ENCODE data around the gene USP3.
A peak's percentile ranks its signal among the peaks of the same experiment; 100 is the strongest.
"Not testable (repeated sequence)": the region's sequence is repeated elsewhere in the genome, so short reads cannot be mapped to it uniquely, and the experiment has no call there.

USP3 gene

DNA sequence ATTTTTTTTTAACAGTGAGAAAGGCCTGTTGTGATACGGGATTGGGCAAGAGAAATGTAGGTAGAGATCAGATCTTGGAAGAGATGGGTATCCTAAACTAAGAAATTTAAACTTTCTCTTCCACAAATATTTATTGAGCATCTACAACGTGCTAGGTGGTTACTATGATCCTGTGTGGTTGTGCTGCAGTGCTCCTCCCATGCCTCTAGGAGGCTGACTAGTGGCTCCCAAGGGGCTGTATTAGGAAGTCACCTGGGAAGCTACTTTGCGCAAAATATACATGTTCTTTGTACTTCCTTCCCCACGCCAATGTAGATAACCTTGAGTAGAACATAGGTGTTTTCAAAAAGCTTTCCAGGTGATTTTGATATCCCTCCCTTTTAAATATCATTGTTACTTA, 27.2 kb downstream of the USP3 start:
- DNase-seq (ENCODE audit: insufficient read length, low spot score) (no peak), FAIRE-seq (peak; percentile 26)
- no peak for TF ChIP-seq POU2F2 (IDR thresholded peaks at IDR 0.05; ENCODE audit: low read depth, low read length)

GRCh38 chr15:63532307-63532744, 27.9 kb downstream of the USP3 start:
- no peak for TF ChIP-seq POLR2A (IDR thresholded peaks at IDR 0.05; ENCODE audit: low read depth, low read length)
- TF ChIP-seq PAX5 (IDR thresholded peaks at IDR 0.05; ENCODE audit: insufficient read depth, low read length, severe bottlenecking) = no peak
- TF ChIP-seq TAF1 (IDR thresholded peaks at IDR 0.05; ENCODE audit: low read depth, low read length) = no peak
- TF ChIP-seq POLR2AphosphoS5 (IDR thresholded peaks at IDR 0.05; ENCODE audit: low read depth, low read length) = no peak
- TF ChIP-seq POU2F2 (IDR thresholded peaks at IDR 0.05; ENCODE audit: low read depth, low read length) = no peak
- TF ChIP-seq SPI1 (IDR thresholded peaks at IDR 0.05; ENCODE audit: low read depth, low read length) = no peak
- no peak for DNase-seq (ENCODE audit: insufficient read length, low spot score)
- FAIRE-seq = no peak

- DNase-seq (ENCODE audit: insufficient read length, low spot score); FAIRE-seq: not testable (repeated sequence)
These were observed 30.5 kb downstream of the USP3 start for GRCh38 chr15:63534888-63535287.

DNA sequence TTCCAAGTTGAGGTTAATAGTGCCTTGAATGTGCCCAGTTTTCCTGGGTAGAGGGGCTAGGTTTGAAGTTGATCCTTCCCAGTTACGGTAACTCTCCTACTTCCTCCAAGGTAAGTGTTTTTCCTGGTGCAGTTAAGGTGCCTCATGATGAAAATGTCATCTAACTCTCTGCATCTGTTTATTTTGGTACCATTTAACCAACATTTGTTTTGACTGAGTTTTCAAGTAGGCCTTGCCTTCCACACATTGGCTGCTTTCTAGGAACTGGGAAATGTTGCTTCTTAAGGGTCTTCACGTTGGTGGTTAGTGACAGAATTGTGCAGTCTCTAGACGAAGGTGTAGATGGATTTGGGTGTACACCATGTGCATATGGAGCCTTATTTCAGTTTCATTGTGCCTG, 31.3 kb downstream of the USP3 start:
- TF ChIP-seq POU2F2 (IDR thresholded peaks at IDR 0.05; ENCODE audit: low read depth, low read length) (no peak), TAF1 (IDR thresholded peaks at IDR 0.05; ENCODE audit: low read depth, low read length) (no peak), POLR2A (IDR thresholded peaks at IDR 0.05; ENCODE audit: low read depth, low read length) (peak; percentile 60; the same call in 1 of the 2 replicates), POLR2AphosphoS5 (IDR thresholded peaks at IDR 0.05; ENCODE audit: low read depth, low read length) (no peak)
- peak; percentile 86 for FAIRE-seq
- no peak for DNase-seq (ENCODE audit: insufficient read length, low spot score)

DNA sequence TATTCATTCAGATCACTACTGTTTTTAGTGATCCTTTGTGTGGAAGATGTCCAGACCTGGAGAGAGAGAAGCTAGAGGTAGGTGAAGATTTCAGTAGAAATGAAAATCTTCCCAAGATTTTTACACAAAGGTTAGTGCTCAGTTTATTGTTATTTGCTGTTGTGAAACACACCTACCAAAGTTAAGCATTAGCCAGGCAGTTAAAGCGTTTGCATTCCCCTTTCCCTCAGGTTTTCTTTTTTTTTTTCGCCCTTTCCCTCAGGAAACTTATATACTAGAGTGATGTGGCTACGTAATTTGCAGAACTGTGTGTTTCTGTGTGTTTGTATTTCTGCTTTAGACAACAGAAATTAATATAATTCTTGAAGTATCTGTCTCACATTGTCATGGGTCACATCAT, 34.5 kb downstream of the USP3 start:
- TF ChIP-seq PAX5 (IDR thresholded peaks at IDR 0.05; ENCODE audit: insufficient read depth, low read length, severe bottlenecking) (no peak), POLR2AphosphoS5 (IDR thresholded peaks at IDR 0.05; ENCODE audit: low read depth, low read length) (no peak), TAF1 (IDR thresholded peaks at IDR 0.05; ENCODE audit: low read depth, low read length) (no peak), POLR2A (IDR thresholded peaks at IDR 0.05; ENCODE audit: low read depth, low read length) (no peak), SPI1 (IDR thresholded peaks at IDR 0.05; ENCODE audit: low read depth, low read length) (no peak), POU2F2 (IDR thresholded peaks at IDR 0.05; ENCODE audit: low read depth, low read length) (no peak)
- DNase-seq (ENCODE audit: insufficient read length, low spot score) = no peak
- FAIRE-seq = no peak

- DNase-seq (ENCODE audit: insufficient read length, low spot score) (no peak), FAIRE-seq (no peak)
- no peak for TF ChIP-seq SPI1 (IDR thresholded peaks at IDR 0.05; ENCODE audit: low read depth, low read length)
- no peak for TF ChIP-seq POLR2A (IDR thresholded peaks at IDR 0.05; ENCODE audit: low read depth, low read length)
- TF ChIP-seq TAF1 (IDR thresholded peaks at IDR 0.05; ENCODE audit: low read depth, low read length) = no peak
- no peak for TF ChIP-seq PAX5 (IDR thresholded peaks at IDR 0.05; ENCODE audit: insufficient read depth, low read length, severe bottlenecking)
These were observed 35.1 kb downstream of the USP3 start for GRCh38 chr15:63539521-63539920.

- FAIRE-seq = no peak
- TF ChIP-seq PAX5 (IDR thresholded peaks at IDR 0.05; ENCODE audit: insufficient read depth, low read length, severe bottlenecking) (no peak), TAF1 (IDR thresholded peaks at IDR 0.05; ENCODE audit: low read depth, low read length) (no peak)
- DNase-seq (ENCODE audit: insufficient read length, low spot score) = no peak
These were observed 35.6 kb downstream of the USP3 start for GRCh38 chr15:63539998-63540397.

DNA sequence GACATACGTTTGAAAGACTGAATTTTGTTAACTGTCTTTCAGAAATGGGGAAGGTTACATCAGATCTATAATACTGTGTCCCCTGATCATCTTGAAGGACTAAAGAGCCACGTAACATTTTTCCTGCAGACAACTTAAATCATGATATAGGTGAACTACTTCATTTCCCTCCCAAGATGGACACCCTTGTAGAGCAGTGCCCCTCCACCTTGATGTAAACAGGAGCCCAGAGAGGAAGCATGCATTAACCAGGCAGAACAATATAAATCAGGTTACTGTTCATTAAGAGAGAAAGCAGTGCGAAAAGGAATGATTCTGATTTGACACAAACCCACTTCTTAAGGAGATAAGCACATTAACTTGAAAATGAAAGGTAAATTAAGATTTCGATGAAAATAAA, 36.1 kb downstream of the USP3 start:
- no peak for FAIRE-seq

GRCh38 chr15:63544258-63545026, 40.0 kb downstream of the USP3 start:
- TF ChIP-seq POLR2A (IDR thresholded peaks at IDR 0.05; ENCODE audit: low read depth, low read length) (no peak), SPI1 (IDR thresholded peaks at IDR 0.05; ENCODE audit: low read depth, low read length) (peak; percentile 55), TAF1 (IDR thresholded peaks at IDR 0.05; ENCODE audit: low read depth, low read length) (no peak), PAX5 (IDR thresholded peaks at IDR 0.05; ENCODE audit: insufficient read depth, low read length, severe bottlenecking) (no peak), POU2F2 (IDR thresholded peaks at IDR 0.05; ENCODE audit: low read depth, low read length) (no peak), POLR2AphosphoS5 (IDR thresholded peaks at IDR 0.05; ENCODE audit: low read depth, low read length) (no peak)
- DNase-seq (ENCODE audit: insufficient read length, low spot score) (no peak), FAIRE-seq (peak; percentile 31)

More for the DNA sequence above, 36.1 kb downstream of the USP3 start:
- DNase-seq (ENCODE audit: insufficient read length, low spot score) = no peak
- TF ChIP-seq POLR2AphosphoS5 (IDR thresholded peaks at IDR 0.05; ENCODE audit: low read depth, low read length) = no peak
- TF ChIP-seq POU2F2 (IDR thresholded peaks at IDR 0.05; ENCODE audit: low read depth, low read length) = no peak
- no peak for TF ChIP-seq TAF1 (IDR thresholded peaks at IDR 0.05; ENCODE audit: low read depth, low read length)
- no peak for TF ChIP-seq POLR2A (IDR thresholded peaks at IDR 0.05; ENCODE audit: low read depth, low read length)
- no peak for TF ChIP-seq SPI1 (IDR thresholded peaks at IDR 0.05; ENCODE audit: low read depth, low read length)
- TF ChIP-seq PAX5 (IDR thresholded peaks at IDR 0.05; ENCODE audit: insufficient read depth, low read length, severe bottlenecking) = no peak

DNA sequence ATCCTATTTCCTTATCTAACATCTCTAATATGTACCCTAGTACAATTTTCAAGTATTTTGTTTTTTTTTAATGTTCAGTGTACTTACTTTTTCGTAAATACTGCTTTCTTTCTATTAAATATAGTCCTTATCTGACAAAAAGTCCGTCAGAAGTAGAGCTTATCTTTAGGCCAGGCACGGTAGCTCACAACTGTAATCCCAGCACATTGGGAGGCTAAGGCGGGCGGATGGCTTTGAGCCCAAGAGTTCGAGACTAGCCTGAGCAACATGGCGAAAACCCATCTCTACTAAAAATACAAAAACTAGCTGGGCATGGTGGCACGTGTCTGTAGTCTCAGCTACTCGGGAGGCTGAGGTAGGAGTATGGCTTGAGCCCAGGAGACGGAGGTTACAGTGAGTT, 41.1 kb downstream of the USP3 start:
- TF ChIP-seq POU2F2 (IDR thresholded peaks at IDR 0.05; ENCODE audit: low read depth, low read length) (no peak), PAX5 (IDR thresholded peaks at IDR 0.05; ENCODE audit: insufficient read depth, low read length, severe bottlenecking) (no peak), POLR2AphosphoS5 (IDR thresholded peaks at IDR 0.05; ENCODE audit: low read depth, low read length) (no peak), SPI1 (IDR thresholded peaks at IDR 0.05; ENCODE audit: low read depth, low read length) (no peak), TAF1 (IDR thresholded peaks at IDR 0.05; ENCODE audit: low read depth, low read length) (no peak), POLR2A (IDR thresholded peaks at IDR 0.05; ENCODE audit: low read depth, low read length) (no peak)
- FAIRE-seq = no peak
- no peak for DNase-seq (ENCODE audit: insufficient read length, low spot score)

GRCh38 chr15:63551400-63551799, 47.0 kb downstream of the USP3 start:
- DNase-seq (ENCODE audit: insufficient read length, low spot score) = no peak
- TF ChIP-seq POU2F2 (IDR thresholded peaks at IDR 0.05; ENCODE audit: low read depth, low read length) = no peak
- no peak for TF ChIP-seq POLR2AphosphoS5 (IDR thresholded peaks at IDR 0.05; ENCODE audit: low read depth, low read length)
- no peak for TF ChIP-seq TAF1 (IDR thresholded peaks at IDR 0.05; ENCODE audit: low read depth, low read length)
- no peak for TF ChIP-seq POLR2A (IDR thresholded peaks at IDR 0.05; ENCODE audit: low read depth, low read length)
- TF ChIP-seq SPI1 (IDR thresholded peaks at IDR 0.05; ENCODE audit: low read depth, low read length) = no peak
- TF ChIP-seq PAX5 (IDR thresholded peaks at IDR 0.05; ENCODE audit: insufficient read depth, low read length, severe bottlenecking) = no peak
- no peak for FAIRE-seq

Data from GM12891 (cell line).